BJ (cell line): ENCODE measurements around the gene NUP37. TPM values are rescaled to one million over a fixed set of nuclear protein-coding genes. Genes with fewer than 3 reads are reported as not detected.

Experiments used
- CTCF ChIA-PET: fragments of 350-600 bp; formaldehyde crosslinking; extraction: SDS; loops from one replicate; lab custom pipeline; 2021; ENCODE audit warnings: antibody characterized with exemption, inconsistent platforms; lab: Yijun Ruan, JAX
- POLR2A ChIA-PET: fragments of 300-600 bp; sonication (Branson Sonifier 250); formaldehyde crosslinking; extraction: SDS; loops from one replicate; lab custom pipeline; 2021; ENCODE audit warnings: antibody characterized with exemption; lab: Charles Lee
- DNase-seq: peaks from one replicate; pipeline ENCODE4 v3.0.0-alpha.2; 2011; ENCODE audit warnings: low read depth
- H3K27me3 ChIP-seq: 2 replicates; pipeline ENCODE4 v1.6.0; 2011; ENCODE audit warnings: low read length; ENCODE audit not compliant: control insufficient read depth, insufficient read depth
- H3K36me3 ChIP-seq: 2 replicates; pipeline ENCODE4 v1.5.1; 2011; ENCODE audit warnings: low read length; ENCODE audit not compliant: control insufficient read depth, insufficient read depth
- H3K4me3 ChIP-seq: 2 replicates; pipeline ENCODE4 v1.5.1; 2011; ENCODE audit warnings: low read depth, mild to moderate bottlenecking, control low read depth, low read length
- polyA plus RNA-seq: library from polyadenylated mRNA; depleted of rRNA; stranded (reverse); fragments of >200 nt; gene quantifications from 2 replicates; pipeline ENCODE4 v1.2.3, GENCODE V29; 2011
- TF ChIP-seq, protein P1 (sequence below): IDR thresholded peaks from 2 replicates; pipeline ENCODE4 v1.5.1; 2011; ENCODE audit warnings: low read depth, mild to moderate bottlenecking, control low read depth, inconsistent platforms, low read length, moderate library complexity; ENCODE audit not compliant: insufficient read depth

Gene NUP37
- polyA plus RNA-seq, 1 experiment = 22.6 TPM

DNA sequence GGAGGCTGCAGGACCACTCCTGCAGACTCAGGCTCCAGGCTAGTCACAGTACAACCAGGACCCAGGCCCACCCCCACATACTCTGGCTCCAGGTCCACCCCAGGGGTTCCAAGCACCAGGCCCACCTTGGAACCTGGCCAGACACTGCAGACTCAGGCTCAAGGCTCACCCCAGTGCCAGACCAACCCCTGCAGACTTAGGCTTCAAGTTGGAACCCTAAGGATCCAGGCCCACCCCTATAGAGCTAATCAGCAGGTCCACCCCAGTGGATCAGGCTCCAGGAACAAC is 66.9 kb downstream of the NUP37 start:
- Histone ChIP-seq H3K36me3 (peaks cover 5% of the 10 kb centered on the region), H3K4me3 (no peak overlapping the region), H3K27me3 (no peaks in the 10 kb centered on the region)
- ChIA-PET CTCF (no interaction called here), POLR2A (no interaction called here)
- DNase-seq = no peak
- TF ChIP-seq, protein P1, sequence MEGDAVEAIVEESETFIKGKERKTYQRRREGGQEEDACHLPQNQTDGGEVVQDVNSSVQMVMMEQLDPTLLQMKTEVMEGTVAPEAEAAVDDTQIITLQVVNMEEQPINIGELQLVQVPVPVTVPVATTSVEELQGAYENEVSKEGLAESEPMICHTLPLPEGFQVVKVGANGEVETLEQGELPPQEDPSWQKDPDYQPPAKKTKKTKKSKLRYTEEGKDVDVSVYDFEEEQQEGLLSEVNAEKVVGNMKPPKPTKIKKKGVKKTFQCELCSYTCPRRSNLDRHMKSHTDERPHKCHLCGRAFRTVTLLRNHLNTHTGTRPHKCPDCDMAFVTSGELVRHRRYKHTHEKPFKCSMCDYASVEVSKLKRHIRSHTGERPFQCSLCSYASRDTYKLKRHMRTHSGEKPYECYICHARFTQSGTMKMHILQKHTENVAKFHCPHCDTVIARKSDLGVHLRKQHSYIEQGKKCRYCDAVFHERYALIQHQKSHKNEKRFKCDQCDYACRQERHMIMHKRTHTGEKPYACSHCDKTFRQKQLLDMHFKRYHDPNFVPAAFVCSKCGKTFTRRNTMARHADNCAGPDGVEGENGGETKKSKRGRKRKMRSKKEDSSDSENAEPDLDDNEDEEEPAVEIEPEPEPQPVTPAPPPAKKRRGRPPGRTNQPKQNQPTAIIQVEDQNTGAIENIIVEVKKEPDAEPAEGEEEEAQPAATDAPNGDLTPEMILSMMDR = no peak

DNA sequence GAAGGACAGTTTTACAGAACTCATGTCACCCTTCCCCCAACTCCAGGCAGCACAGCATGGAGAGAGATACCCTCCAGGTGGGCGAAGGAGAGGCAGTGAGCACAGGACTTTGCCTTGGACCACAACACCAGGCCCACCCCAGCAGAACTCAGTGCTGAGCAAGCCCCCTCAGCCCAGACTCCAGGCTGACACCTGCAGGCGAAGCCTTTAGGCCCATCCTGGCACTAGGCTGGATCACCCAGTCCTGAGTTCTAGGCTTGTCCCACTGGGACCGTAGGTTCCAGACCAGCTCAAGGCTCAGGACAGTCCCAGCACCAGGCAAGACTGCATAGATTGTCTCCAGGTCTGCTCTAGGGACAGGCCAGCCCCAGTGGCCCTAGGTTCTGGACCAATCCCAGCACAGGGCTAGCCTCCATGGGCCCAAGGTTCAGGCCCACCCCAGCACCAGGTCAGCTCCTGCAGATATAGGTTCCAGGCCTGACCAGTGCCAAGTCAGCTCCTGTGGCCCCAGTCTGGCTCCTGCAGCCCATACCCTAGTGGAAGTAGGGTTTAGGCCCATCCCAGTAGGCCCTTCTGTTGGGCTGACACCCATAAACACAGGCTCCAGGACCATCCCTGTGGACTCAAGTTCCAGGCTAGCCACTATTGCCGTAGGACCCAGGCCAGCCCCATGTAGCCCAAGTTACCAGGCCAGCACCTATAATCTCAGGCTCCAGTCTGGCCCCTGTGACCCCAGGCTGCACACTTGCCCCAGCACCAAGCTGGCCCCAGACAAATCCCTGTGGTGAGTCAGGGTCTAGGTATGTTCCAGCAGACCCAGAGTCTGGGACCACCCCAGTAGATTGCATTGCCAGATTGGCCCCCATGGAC is 67.5 kb downstream of the NUP37 start:
- Histone ChIP-seq H3K27me3 (no peaks in the 10 kb centered on the region), H3K4me3 (no peak overlapping the region), H3K36me3 (peaks cover 5% of the 10 kb centered on the region)
- ChIA-PET CTCF (interaction anchor here (0.7 to 0.9 kb wide), 2 partner anchors 10 to 1377 kb away, joined by 3 to 4 read pairs; no protein-coding TSS in a partner anchor), POLR2A (no interaction called here)
- TF ChIP-seq, protein P1 = no peak
- DNase-seq = no peak

DNA sequence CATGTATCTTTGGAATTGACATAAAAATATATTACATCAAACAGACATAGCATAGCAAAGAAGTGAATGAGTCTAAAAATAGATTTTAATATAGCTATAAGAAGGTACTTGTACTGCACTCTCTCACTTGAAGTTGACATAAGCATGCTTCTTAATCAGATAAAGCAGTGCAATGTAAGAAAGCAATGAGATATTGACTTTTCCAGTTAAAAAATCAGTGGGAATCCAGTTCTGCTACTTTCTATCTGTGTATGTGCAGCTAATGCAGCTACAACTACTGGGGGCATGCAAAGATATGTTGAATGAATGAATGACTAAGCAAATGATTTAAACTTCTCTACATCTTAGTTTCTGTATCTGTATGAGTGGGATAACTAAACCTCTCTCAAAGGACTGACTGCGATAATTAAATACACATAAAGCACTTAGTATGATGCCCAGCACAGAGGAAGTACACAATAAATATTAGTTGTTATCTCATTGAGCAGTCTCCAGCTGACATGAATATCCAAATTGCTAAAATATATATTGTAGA is 68.4 kb downstream of the NUP37 start:
- ChIA-PET CTCF (interaction anchor here (0.9 to 1.1 kb wide), 2 partner anchors 9 to 17 kb away, joined by 3 to 4 read pairs; no protein-coding TSS in a partner anchor), POLR2A (no interaction called here)
- Histone ChIP-seq H3K36me3 (peaks cover 5% of the 10 kb centered on the region), H3K27me3 (no peaks in the 10 kb centered on the region), H3K4me3 (no peak overlapping the region)
- TF ChIP-seq, protein P1 = no peak
- no peak for DNase-seq

DNA sequence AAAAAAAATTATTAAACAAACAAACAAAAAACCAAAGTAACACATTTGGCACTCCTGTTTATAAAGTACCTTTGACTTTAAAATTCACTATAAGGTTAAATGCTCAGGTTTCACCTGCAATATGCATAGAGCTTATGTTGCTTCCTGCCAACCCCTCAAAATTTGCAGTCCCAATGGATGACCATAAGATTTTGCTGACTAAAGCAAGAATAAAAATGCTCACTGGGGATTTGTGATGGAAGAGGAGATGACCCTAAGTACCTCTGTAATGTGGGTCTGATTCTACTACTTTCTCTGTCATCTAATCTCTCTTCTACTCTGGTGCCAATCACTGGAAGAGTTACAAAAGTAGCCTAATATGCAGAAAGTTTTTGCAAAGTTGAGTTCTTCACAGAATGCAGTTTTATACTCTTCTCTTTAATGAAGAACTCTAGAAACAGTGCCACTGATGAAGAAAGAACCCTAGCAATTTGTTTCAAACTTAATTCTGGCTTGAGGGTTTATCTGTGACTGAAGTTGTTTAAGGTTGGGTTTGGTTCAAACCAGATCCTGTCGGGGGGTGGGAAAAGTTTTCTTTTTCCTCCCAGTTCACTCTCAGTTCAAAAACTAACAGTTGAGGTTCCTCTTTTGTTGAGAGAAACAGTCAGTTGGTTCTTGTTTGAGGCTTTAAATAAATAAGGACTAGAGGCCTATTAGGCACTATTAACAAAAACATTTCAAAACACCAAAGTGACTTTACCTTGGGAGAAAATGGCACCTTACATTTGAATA is 69.1 kb downstream of the NUP37 start:
- DNase-seq = no peak
- Histone ChIP-seq H3K4me3 (no peak overlapping the region), H3K36me3 (peaks cover 5% of the 10 kb centered on the region), H3K27me3 (no peaks in the 10 kb centered on the region)
- ChIA-PET POLR2A (no interaction called here), CTCF (interaction anchor here (0.9 to 1.2 kb wide), 3 partner anchors 9 to 75 kb away, joined by 3 to 4 read pairs (median 4); no protein-coding TSS in a partner anchor)
- TF ChIP-seq, protein P1 = no peak

DNA sequence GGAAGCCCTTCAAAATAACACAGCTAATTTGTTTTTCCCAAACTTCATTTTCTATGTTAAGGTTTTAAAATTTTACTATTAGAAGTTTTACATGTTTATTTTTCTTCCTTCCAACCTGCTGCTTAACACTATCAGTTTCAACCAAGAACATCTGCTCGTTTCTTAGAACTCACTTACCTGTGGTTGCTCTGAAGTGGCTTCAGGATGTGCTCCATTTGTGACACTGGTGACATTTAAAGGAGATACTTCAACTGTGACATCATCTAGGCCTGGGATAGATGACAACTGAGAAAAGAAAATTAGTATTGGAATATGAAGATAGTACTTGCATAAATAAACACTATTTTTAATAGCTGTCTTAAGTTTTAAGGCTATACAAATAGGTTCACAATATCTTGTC is 76.0 kb downstream of the NUP37 start:
- Histone ChIP-seq H3K27me3 (no peaks in the 10 kb centered on the region), H3K36me3 (no peaks in the 10 kb centered on the region), H3K4me3 (no peak overlapping the region)
- no peak for DNase-seq
- TF ChIP-seq, protein P1 = no peak
- CTCF ChIA-PET = interaction anchor here (1.2 kb wide), 1 partner anchor 10 kb away, joined by 3 read pairs; no protein-coding TSS in a partner anchor
- POLR2A ChIA-PET = no interaction called here
